Epithelial cell of esophagus (primary cell): Measurements from ENCODE around the gene NMRK2.

Experiments used
- DNase-seq: peaks from one replicate; pipeline ENCODE4 v3.0.0; 2010; ENCODE audit warnings: low read depth
- H3K4me3 ChIP-seq: 2 replicates; pipeline ENCODE4 v1.5.1; 2011; ENCODE audit warnings: mild to moderate bottlenecking, low read length, control low read depth
- TF ChIP-seq, protein P1 (sequence below): IDR thresholded peaks from 2 replicates; pipeline ENCODE4 v1.5.1; 2011; ENCODE audit warnings: low read depth, mild to moderate bottlenecking, low read length, control low read depth, inconsistent platforms; ENCODE audit not compliant: insufficient read depth; ENCODE audit errors: missing control alignments

The NMRK2 gene

DNA sequence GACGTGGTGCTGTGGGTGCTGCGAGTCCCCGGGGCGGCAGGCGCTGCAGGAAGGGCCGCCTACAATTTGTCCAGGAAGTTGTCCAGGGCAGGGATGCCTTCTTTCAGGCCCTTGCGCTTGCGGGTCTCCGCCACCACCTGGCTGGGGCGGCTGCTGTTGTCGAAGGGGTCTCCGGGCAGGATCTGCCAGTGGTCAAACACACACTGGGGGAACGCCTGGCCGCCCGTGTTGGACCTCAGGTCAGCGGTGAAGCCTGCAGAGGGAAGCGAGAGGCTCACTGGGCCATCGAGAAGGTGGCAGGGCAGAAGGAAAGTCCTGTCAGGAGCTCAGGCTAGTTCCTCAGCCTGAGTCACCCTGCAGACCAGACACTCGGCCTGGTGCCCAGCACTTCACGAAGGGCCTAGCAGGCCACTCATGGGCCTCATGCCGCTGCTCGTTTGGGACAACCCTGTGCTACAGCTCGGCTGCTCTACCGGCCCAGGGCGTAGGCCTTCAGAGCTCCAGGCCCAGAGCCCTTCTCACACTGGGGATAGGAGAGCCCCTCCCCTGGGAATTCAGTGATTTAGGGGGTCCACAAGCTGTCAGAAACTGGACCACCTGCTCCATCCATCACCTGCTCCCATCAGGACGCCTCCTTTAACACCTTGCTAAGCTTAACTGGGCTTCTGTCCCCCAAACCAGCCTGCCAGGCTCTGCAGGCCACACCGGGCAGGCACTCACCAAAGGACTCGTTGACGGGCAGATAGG lies 43.8 kb downstream of the NMRK2 start:
- no peak overlapping the region for H3K4me3 ChIP-seq
- DNase-seq = no peak
- TF ChIP-seq, protein P1, sequence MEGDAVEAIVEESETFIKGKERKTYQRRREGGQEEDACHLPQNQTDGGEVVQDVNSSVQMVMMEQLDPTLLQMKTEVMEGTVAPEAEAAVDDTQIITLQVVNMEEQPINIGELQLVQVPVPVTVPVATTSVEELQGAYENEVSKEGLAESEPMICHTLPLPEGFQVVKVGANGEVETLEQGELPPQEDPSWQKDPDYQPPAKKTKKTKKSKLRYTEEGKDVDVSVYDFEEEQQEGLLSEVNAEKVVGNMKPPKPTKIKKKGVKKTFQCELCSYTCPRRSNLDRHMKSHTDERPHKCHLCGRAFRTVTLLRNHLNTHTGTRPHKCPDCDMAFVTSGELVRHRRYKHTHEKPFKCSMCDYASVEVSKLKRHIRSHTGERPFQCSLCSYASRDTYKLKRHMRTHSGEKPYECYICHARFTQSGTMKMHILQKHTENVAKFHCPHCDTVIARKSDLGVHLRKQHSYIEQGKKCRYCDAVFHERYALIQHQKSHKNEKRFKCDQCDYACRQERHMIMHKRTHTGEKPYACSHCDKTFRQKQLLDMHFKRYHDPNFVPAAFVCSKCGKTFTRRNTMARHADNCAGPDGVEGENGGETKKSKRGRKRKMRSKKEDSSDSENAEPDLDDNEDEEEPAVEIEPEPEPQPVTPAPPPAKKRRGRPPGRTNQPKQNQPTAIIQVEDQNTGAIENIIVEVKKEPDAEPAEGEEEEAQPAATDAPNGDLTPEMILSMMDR = no peak

DNA sequence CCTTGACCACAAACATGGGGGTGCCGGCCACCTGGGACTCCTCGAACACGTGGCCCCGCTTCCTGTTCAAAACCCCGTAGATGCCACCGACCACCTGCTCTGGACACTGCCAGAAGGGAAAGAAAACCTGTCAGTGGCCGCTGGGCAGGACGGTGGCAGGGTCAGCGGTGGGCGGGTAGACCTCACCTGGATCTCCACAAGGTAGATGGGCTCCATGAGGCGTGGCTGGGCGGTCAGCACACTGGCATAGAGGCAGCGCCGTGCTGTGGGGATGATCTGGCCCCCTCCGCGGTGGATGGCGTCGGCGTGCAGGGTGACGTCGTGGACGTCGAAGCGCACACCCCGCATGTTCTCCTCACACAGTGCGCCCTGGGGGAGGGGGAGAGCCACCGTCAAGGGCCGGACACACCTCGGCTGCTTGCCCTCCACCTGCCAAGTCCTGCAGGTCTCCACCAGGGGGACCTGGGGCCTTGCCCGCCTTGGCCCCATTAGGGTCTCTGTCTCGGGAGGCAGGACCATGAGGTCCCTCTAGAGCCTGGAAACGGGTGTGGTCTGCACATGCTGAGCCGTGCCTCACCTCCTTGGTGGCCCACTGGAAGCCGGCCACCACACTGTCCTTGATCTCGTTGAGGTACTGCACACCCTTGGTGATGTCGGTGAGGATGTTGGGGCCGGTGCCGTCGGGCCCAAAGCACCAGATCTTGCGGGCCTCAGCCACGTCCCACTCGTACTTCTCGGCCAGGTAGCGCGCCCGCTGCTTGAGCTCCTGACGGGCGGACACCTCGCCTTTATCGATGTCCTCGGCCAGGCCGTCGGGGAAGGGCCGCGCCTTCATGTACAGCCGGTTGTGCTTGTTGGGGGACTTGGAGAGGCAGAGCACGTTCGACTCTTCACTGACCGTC lies 44.6 kb downstream of the NMRK2 start:
- DNase-seq = no peak
- no peak overlapping the region for H3K4me3 ChIP-seq
- TF ChIP-seq, protein P1 = no peak

GRCh38 chr19:3978145-3978544 lies 45.3 kb downstream of the NMRK2 start:
- TF ChIP-seq, protein P1 = no peak
- DNase-seq = no peak

DNA sequence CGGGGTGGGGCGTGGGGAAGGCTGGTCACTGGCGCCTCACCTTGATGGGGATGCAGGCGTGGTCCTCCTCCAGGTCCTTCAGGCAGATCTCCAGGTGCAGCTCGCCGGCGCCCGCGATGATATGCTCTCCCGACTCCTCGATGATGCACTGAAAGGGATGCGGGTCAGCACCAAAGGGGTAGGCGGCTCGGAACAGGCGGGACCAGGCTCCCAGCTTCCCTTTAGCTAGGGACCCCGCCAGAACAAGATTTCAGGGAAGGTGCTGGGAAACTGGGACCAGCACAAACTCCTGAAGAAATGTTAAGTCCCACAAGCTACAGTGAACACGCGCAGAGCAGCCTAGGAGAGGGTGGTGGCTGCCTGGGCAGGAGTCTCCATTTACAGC lies 46.4 kb downstream of the NMRK2 start:
- no peak overlapping the region for H3K4me3 ChIP-seq
- TF ChIP-seq, protein P1 = no peak
- no peak for DNase-seq

More at GRCh38 chr19:3978145-3978544, 45.3 kb downstream of the NMRK2 start:
- no peak overlapping the region for H3K4me3 ChIP-seq

DNA sequence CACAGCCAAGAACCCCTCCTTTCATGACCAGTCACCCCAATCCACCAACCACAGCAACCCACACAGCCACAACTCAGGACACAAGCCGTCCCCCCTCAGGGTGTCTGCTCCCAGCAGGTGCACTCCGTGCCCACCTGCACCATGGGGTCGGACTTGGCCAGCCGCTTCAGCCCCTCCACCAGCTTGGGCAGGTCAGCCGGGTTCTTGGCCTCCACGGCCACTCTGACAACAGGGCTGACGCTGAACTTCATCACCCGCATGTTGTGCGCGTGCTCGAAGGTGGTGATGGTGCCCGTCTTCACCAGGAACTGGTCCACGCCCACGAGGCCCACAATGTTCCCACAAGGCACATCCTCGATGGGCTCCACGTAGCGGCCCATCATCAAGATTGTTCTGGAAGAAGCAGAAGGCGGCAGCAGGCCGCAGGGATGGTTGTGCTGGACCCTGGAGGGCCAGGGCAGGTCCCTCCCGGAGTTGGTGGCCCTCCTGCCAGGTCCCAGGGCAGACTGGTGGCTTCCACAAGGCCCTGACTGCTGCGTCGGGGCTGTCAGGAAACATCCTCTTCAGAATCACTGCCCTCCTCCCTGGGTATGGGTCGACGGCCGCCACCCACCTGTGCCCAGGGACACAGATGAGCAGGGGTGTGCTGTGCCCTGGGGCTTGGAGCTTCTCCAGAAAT lies 46.9 kb downstream of the NMRK2 start:
- H3K4me3 ChIP-seq = no peak overlapping the region
- DNase-seq = no peak

More for the DNA sequence above, 46.9 kb downstream of the NMRK2 start:
- TF ChIP-seq, protein P1 = no peak
